OCI-LY7 (cell line): Measurements from ENCODE around the gene FAM168B. TPM values are rescaled to one million over a fixed set of nuclear protein-coding genes. Genes with fewer than 3 reads are reported as not detected.

Experiments used
- BruUV-seq: library from RNA; stranded (reverse); fragments of 400-500 nt; replicated peaks from 2 replicates; lab custom pipeline; 2021; lab: Mats Ljungman, UMichigan
- CTCF ChIA-PET: fragments of 300-600 bp; sonication (Branson Sonifier 250); formaldehyde crosslinking; loops from one replicate; lab custom pipeline; 2022; ENCODE audit warnings: antibody characterized with exemption; ENCODE audit not compliant: unreplicated experiment; lab: Charles Lee
- POLR2A ChIA-PET: fragments of 300-600 bp; sonication (Branson Sonifier 250); formaldehyde crosslinking; loops from one replicate; lab custom pipeline; 2022; ENCODE audit warnings: antibody characterized with exemption; lab: Charles Lee
- DNase-seq: peaks from one replicate; pipeline ENCODE4 v3.0.0-alpha.2; 2015; ENCODE audit warnings: low spot score
- H2AFZ ChIP-seq: fragments of 200-600 bp; sonication (generic), shearing (Covaris generic); 2 replicates; pipeline ENCODE4 v1.6.1; 2014; ENCODE audit warnings: mild to moderate bottlenecking, antibody characterized with exemption, low read length, moderate library complexity
- H3K27ac ChIP-seq: fragments of 200-600 bp; sonication (generic); 2 replicates; pipeline ENCODE4 v1.5.1; 2014; ENCODE audit warnings: mixed run types, low read depth, mild to moderate bottlenecking, moderate library complexity, low read length, inconsistent platforms; ENCODE audit not compliant: poor library complexity, severe bottlenecking
- H3K36me3 ChIP-seq: fragments of 200-600 bp; sonication (generic); 2 replicates; pipeline ENCODE4 v1.6.1; 2014; ENCODE audit warnings: mild to moderate bottlenecking, antibody characterized with exemption, low read length, moderate library complexity, mixed read lengths; ENCODE audit not compliant: insufficient read depth
- H3K4me1 ChIP-seq: fragments of 200-600 bp; sonication (generic); 2 replicates; pipeline ENCODE4 v1.5.1; 2014; ENCODE audit warnings: mild to moderate bottlenecking, low read length; ENCODE audit not compliant: insufficient read depth, poor library complexity, severe bottlenecking
- H3K4me2 ChIP-seq: fragments of 200-600 bp; sonication (generic); 2 replicates; pipeline ENCODE4 v1.6.1; 2014; ENCODE audit warnings: mild to moderate bottlenecking, low read length
- H3K4me3 ChIP-seq: fragments of 200-600 bp; sonication (generic); 2 replicates; pipeline ENCODE4 v1.5.1; 2014; ENCODE audit warnings: mild to moderate bottlenecking, low read depth, low read length; ENCODE audit not compliant: poor library complexity, severe bottlenecking
- H3K79me2 ChIP-seq: fragments of 200-600 bp; sonication (generic); 2 replicates; pipeline ENCODE4 v1.6.1; 2016; ENCODE audit warnings: low read depth, mild to moderate bottlenecking, low read length, moderate library complexity, mixed read lengths; ENCODE audit not compliant: insufficient read depth
- H3K9me2 ChIP-seq: fragments of 200-600 bp; sonication (generic); 2 replicates; pipeline ENCODE4 v1.6.1; 2016; ENCODE audit warnings: mild to moderate bottlenecking, low read length, mixed read lengths; ENCODE audit not compliant: insufficient read depth
- H3K9me3 ChIP-seq: fragments of 200-600 bp; sonication (generic); 2 replicates; pipeline ENCODE4 v1.6.1; 2014; ENCODE audit warnings: mild to moderate bottlenecking, mixed run types, low read length, mixed read lengths
- H4K20me1 ChIP-seq: fragments of 200-600 bp; sonication (generic); 2 replicates; pipeline ENCODE4 v1.6.1; 2014; ENCODE audit warnings: mild to moderate bottlenecking, antibody characterized with exemption, low read length, moderate library complexity, mixed read lengths; ENCODE audit not compliant: insufficient read depth
- CTCF ChIP-seq: fragments of 200-600 bp; sonication (generic); conservative IDR thresholded peaks from 2 replicates; pipeline ENCODE4 v1.5.1; 2014; ENCODE audit warnings: mild to moderate bottlenecking, antibody characterized with exemption, low read length, moderate library complexity, mixed read lengths
- EZH2phosphoT487 ChIP-seq: fragments of 200-600 bp; sonication (generic); IDR thresholded peaks from 2 replicates; pipeline ENCODE4 v1.6.1; 2018; ENCODE audit warnings: low read depth, borderline replicate concordance, mild to moderate bottlenecking, mixed run types, antibody characterized with exemption, low read length, moderate library complexity, mixed read lengths
- intact Hi-C: fragments of 100-400 bp; cut with micrococcal nuclease; formaldehyde crosslinking; loops from one replicate; pipeline ENCODE4 v1.10.0; 2022; ENCODE audit not compliant: unreplicated experiment
- total RNA-seq, 2 experiments: library from RNA; depleted of rRNA in 1 of 2; stranded (reverse); fragments of >200 nt in 1 of 2; shearing (Covaris generic) in 1 of 2; gene quantifications; 2 replicates each; pipeline ENCODE4 v1.2.3, GENCODE V29; 2014 to 2022

Gene FAM168B
- total RNA-seq, 2 experiments from 2014 or later: 53.6 to 85.3 TPM

- no TSS peak for BruUV-seq
Measured at GRCh38 chr2:131009713-131010475, 83.4 kb downstream of the FAM168B start.

GRCh38 chr2:131008967-131009366 lies 84.3 kb downstream of the FAM168B start:
- CTCF ChIA-PET: no interaction called here
- H3K27ac ChIP-seq: no peak overlapping the region
- DNase-seq: no peak
- no peak overlapping the region for H3K4me3 ChIP-seq
- no peaks in the 10 kb centered on the region for H4K20me1 ChIP-seq
- TF ChIP-seq EZH2phosphoT487 (no peak), CTCF (no peak)
- intact Hi-C loops: no loop called here
- no peaks in the 10 kb centered on the region for H3K4me1 ChIP-seq
- H3K9me2 ChIP-seq: no peaks in the 10 kb centered on the region
- H3K9me3 ChIP-seq: no peaks in the 10 kb centered on the region
- no peaks in the 10 kb centered on the region for H3K36me3 ChIP-seq
- POLR2A ChIA-PET: no interaction called here
- H3K4me2 ChIP-seq: no peak overlapping the region
- no peak overlapping the region for H2AFZ ChIP-seq
- no TSS peak for BruUV-seq
- no peaks in the 10 kb centered on the region for H3K79me2 ChIP-seq

More at GRCh38 chr2:131009713-131010475, 83.4 kb downstream of the FAM168B start:
- intact Hi-C loops: no loop called here
- ChIA-PET CTCF (no interaction called here), POLR2A (no interaction called here)
- Histone ChIP-seq H3K4me1 (no peaks in the 10 kb centered on the region), H3K4me2 (no peak overlapping the region), H3K36me3 (no peaks in the 10 kb centered on the region), H2AFZ (no peak overlapping the region), H3K79me2 (no peaks in the 10 kb centered on the region), H3K9me3 (no peaks in the 10 kb centered on the region), H3K27ac (no peak overlapping the region), H3K9me2 (no peaks in the 10 kb centered on the region), H3K4me3 (no peak overlapping the region), H4K20me1 (no peaks in the 10 kb centered on the region)
- DNase-seq: no peak
- TF ChIP-seq CTCF (no peak), EZH2phosphoT487 (no peak)

- no peaks in the 10 kb centered on the region for H3K9me3 ChIP-seq
- intact Hi-C loops: no loop called here
- no peaks in the 10 kb centered on the region for H3K4me1 ChIP-seq
- CTCF ChIA-PET: interaction anchor here (0.6 kb wide), 1 partner anchor 21 kb away, joined by 4 read pairs; no protein-coding TSS in a partner anchor
- H2AFZ ChIP-seq: no peak overlapping the region
- no peaks in the 10 kb centered on the region for H4K20me1 ChIP-seq
- no peak overlapping the region for H3K4me3 ChIP-seq
- no TSS peak for BruUV-seq
- no peaks in the 10 kb centered on the region for H3K79me2 ChIP-seq
- no peak overlapping the region for H3K4me2 ChIP-seq
- DNase-seq: no peak
- TF ChIP-seq CTCF: no peak
- no peaks in the 10 kb centered on the region for H3K36me3 ChIP-seq
- no peaks in the 10 kb centered on the region for H3K9me2 ChIP-seq
- no peak overlapping the region for H3K27ac ChIP-seq
- POLR2A ChIA-PET: no interaction called here
Measured at GRCh38 chr2:131006561-131006960, 86.7 kb downstream of the FAM168B start.
